ENCODE results near the gene VIPR1.

VIPR1 gene

GRCh38 chr3:42493126-42493797 lies 9.2 kb upstream of the VIPR1 start:
- TF ChIP-seq FOXP2 (optimal IDR thresholded peaks at IDR 0.05; ENCODE audit: borderline replicate concordance, extremely low read depth, extremely low read length, insufficient read depth) (no peak), SIN3A (IDR thresholded peaks at IDR 0.05; ENCODE audit: borderline replicate concordance, insufficient read depth, low read length) (no peak)

DNA sequence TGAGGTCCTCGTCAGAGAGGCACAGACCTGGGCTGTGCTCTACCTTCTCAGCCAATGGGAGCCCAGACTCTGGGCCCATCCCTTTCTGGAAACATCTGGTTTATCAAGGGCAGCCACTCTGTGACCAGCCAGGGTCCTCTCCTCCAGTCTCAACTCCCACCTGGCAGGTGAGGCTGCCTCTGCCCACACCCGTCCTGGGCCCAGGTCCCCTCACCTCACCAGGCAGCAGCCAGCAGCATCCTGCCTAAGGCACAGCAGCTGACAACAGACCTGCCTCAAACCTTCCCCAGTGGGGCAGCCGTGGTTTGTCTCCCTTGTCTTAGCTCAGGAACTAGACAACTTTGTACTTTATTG lies 8.7 kb upstream of the VIPR1 start:
- TF ChIP-seq SIN3A (IDR thresholded peaks at IDR 0.05; ENCODE audit: borderline replicate concordance, insufficient read depth, low read length) (no peak), TAF1 (IDR thresholded peaks at IDR 0.05; ENCODE audit: borderline replicate concordance, insufficient read depth, low read length) (no peak), REST (IDR thresholded peaks at IDR 0.05; ENCODE audit: insufficient read depth in 1 of 2, low read depth in 2 of 2, low read length in 2 of 2) (no peak), FOXP2 (optimal IDR thresholded peaks at IDR 0.05; ENCODE audit: borderline replicate concordance, extremely low read depth, extremely low read length, insufficient read depth) (no peak), POLR2AphosphoS5 (IDR thresholded peaks at IDR 0.05; ENCODE audit: low read depth, low read length) (no peak)

DNA sequence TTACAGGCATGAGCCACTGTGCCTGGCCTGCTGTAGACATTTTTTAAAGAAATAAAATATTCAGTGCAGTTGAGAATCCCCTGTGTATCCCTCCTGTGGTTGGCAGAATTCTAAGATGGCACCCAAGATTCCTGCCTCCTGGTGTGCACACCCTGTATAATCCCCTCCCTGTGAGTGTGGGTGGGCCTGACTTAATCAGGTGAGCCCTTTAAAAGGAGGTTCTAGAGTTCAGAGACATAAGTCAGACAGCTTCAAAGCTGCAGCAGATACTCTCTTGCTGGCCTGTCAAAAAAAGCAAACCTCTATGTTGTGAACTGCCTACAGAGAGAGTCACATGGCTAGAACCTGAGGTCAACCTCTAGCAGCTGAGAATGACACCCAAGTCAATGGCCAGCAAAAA lies 7.0 kb upstream of the VIPR1 start:
- TF ChIP-seq SIN3A (IDR thresholded peaks at IDR 0.05; ENCODE audit: borderline replicate concordance, insufficient read depth, low read length) (no peak), FOXP2 (optimal IDR thresholded peaks at IDR 0.05; ENCODE audit: borderline replicate concordance, extremely low read depth, extremely low read length, insufficient read depth) (no peak), POLR2AphosphoS5 (IDR thresholded peaks at IDR 0.05; ENCODE audit: low read depth, low read length) (no peak), TAF1 (IDR thresholded peaks at IDR 0.05; ENCODE audit: borderline replicate concordance, insufficient read depth, low read length) (no peak), REST (IDR thresholded peaks at IDR 0.05; ENCODE audit: insufficient read depth in 1 of 2, low read depth in 2 of 2, low read length in 2 of 2) (no peak)

- TF ChIP-seq REST (IDR thresholded peaks at IDR 0.05; ENCODE audit: insufficient read depth in 1 of 2, low read depth in 2 of 2, low read length in 2 of 2), result no peak
- no peak for TF ChIP-seq POLR2AphosphoS5 (IDR thresholded peaks at IDR 0.05; ENCODE audit: low read depth, low read length)
- no peak for TF ChIP-seq FOXP2 (optimal IDR thresholded peaks at IDR 0.05; ENCODE audit: borderline replicate concordance, extremely low read depth, extremely low read length, insufficient read depth)
- TF ChIP-seq SIN3A (IDR thresholded peaks at IDR 0.05; ENCODE audit: borderline replicate concordance, insufficient read depth, low read length), result no peak
- no peak for TF ChIP-seq TAF1 (IDR thresholded peaks at IDR 0.05; ENCODE audit: borderline replicate concordance, insufficient read depth, low read length)
Observed at GRCh38 chr3:42497009-42497731, 5.3 kb upstream of the VIPR1 start.

- TF ChIP-seq REST (IDR thresholded peaks at IDR 0.05; ENCODE audit: insufficient read depth in 1 of 2, low read depth in 2 of 2, low read length in 2 of 2) (no peak), FOXP2 (optimal IDR thresholded peaks at IDR 0.05; ENCODE audit: borderline replicate concordance, extremely low read depth, extremely low read length, insufficient read depth) (no peak), TAF1 (IDR thresholded peaks at IDR 0.05; ENCODE audit: borderline replicate concordance, insufficient read depth, low read length) (no peak), SIN3A (IDR thresholded peaks at IDR 0.05; ENCODE audit: borderline replicate concordance, insufficient read depth, low read length) (no peak), POLR2AphosphoS5 (IDR thresholded peaks at IDR 0.05; ENCODE audit: low read depth, low read length) (no peak)
Observed at GRCh38 chr3:42498034-42498433, 4.4 kb upstream of the VIPR1 start.
